ENCODE measurements around the gene BPGM.
"Not testable (repeated sequence)": the region's sequence is repeated elsewhere in the genome, so short reads cannot be mapped to it uniquely, and the experiment has no call there.

The BPGM gene

GRCh38 chr7:134669388-134669787 lies 22.7 kb downstream of the BPGM start:
- DNase-seq = no peak

GRCh38 chr7:134669845-134670373 lies 23.3 kb downstream of the BPGM start:
- DNase-seq = peak; percentile 71

- DNase-seq = no peak
These were observed 25.0 kb downstream of the BPGM start for GRCh38 chr7:134671609-134672008.

- DNase-seq = no peak
These were observed 27.8 kb downstream of the BPGM start for GRCh38 chr7:134674424-134674823.

GRCh38 chr7:134676743-134677142 lies 30.1 kb downstream of the BPGM start:
- DNase-seq = no peak

GRCh38 chr7:134678115-134678514 lies 31.5 kb downstream of the BPGM start:
- no peak for DNase-seq

- no peak for DNase-seq
These were observed 32.4 kb downstream of the BPGM start for GRCh38 chr7:134679006-134679405.

- DNase-seq = no peak
These were observed 37.5 kb downstream of the BPGM start for GRCh38 chr7:134684165-134684564.

GRCh38 chr7:134685250-134685649 lies 38.6 kb downstream of the BPGM start:
- DNase-seq = no peak

- DNase-seq = no peak
These were observed 40.1 kb downstream of the BPGM start for GRCh38 chr7:134686786-134687185.

- not testable (repeated sequence) for DNase-seq
These were observed 42.9 kb downstream of the BPGM start for GRCh38 chr7:134689550-134689949.

GRCh38 chr7:134690016-134690415 lies 43.4 kb downstream of the BPGM start:
- no peak for DNase-seq

GRCh38 chr7:134690614-134691504 lies 44.2 kb downstream of the BPGM start:
- no peak for DNase-seq

GRCh38 chr7:134691546-134692343 lies 45.1 kb downstream of the BPGM start:
- DNase-seq = no peak

- DNase-seq = no peak
These were observed 45.7 kb downstream of the BPGM start for GRCh38 chr7:134692344-134692705.

- DNase-seq = no peak
These were observed 46.6 kb downstream of the BPGM start for GRCh38 chr7:134693256-134693655.

GRCh38 chr7:134694299-134694698 lies 47.6 kb downstream of the BPGM start:
- DNase-seq = no peak

- DNase-seq = no peak
These were observed 48.1 kb downstream of the BPGM start for GRCh38 chr7:134694767-134695166.

- no peak for DNase-seq
These were observed 48.7 kb downstream of the BPGM start for GRCh38 chr7:134695321-134695860.

- no peak for DNase-seq
These were observed 49.6 kb downstream of the BPGM start for GRCh38 chr7:134696261-134696660.

- no peak for DNase-seq
These were observed 50.7 kb downstream of the BPGM start for GRCh38 chr7:134697205-134697886.

GRCh38 chr7:134698481-134698880 lies 51.8 kb downstream of the BPGM start:
- DNase-seq = no peak

Measured in activated naive CD4-positive, alpha-beta T cell treated with Interleukin-2 at 50 U/mL for 16 hours (primary cell).